ENCODE data around the gene PIANP.

The PIANP gene

GRCh38 chr12:6667559-6668210 is 32.9 kb downstream of the PIANP start:
- peak; percentile 43 for DNase-seq (ENCODE audit: low spot score)

GRCh38 chr12:6666211-6666610 is 34.4 kb downstream of the PIANP start:
- DNase-seq (ENCODE audit: low spot score) = no peak

- DNase-seq (ENCODE audit: low spot score) = no peak
Measured at GRCh38 chr12:6664902-6665301, 35.7 kb downstream of the PIANP start.

GRCh38 chr12:6662906-6663742 is 37.5 kb downstream of the PIANP start, which contains the start of gene ING4:
ING4 (minus strand) TSS chr12:6663119; CDS start chr12:6663101, 18 bp downstream.
- peak; percentile 100 for DNase-seq (ENCODE audit: low spot score)

- DNase-seq (ENCODE audit: low spot score) = no peak
Measured at GRCh38 chr12:6662602-6662905, 38.1 kb downstream of the PIANP start.

- DNase-seq (ENCODE audit: low spot score) = no peak
Measured at GRCh38 chr12:6653987-6654386, 46.6 kb downstream of the PIANP start.

GRCh38 chr12:6653342-6653741 is 47.3 kb downstream of the PIANP start:
- DNase-seq (ENCODE audit: low spot score) = no peak

GRCh38 chr12:6652391-6652790 is 48.2 kb downstream of the PIANP start:
- DNase-seq (ENCODE audit: low spot score) = no peak

- DNase-seq (ENCODE audit: low spot score) = no peak
Measured at GRCh38 chr12:6650832-6651231, 49.8 kb downstream of the PIANP start.

- peak; percentile 86 for DNase-seq (ENCODE audit: low spot score)
Measured at GRCh38 chr12:6647083-6647604, 53.5 kb downstream of the PIANP start, which contains the start of gene ACRBP. ACRBP (minus strand) TSS chr12:6647432; CDS start chr12:6647366, 66 bp downstream.

GRCh38 chr12:6646276-6647082 is 54.1 kb downstream of the PIANP start:
- peak; percentile 50 for DNase-seq (ENCODE audit: low spot score)

- DNase-seq (ENCODE audit: low spot score) = no peak
Measured at GRCh38 chr12:6644903-6645302, 55.7 kb downstream of the PIANP start.

GRCh38 chr12:6644257-6644596 is 56.4 kb downstream of the PIANP start:
- no peak for DNase-seq (ENCODE audit: low spot score)
